HG03439 (cell line): ENCODE data around the gene TXNRD2.
"Not testable (repeated sequence)": the region's sequence is repeated elsewhere in the genome, so short reads cannot be mapped to it uniquely, and the experiment has no call there.

Experiments
- ATAC-seq: cut with Tn5 transposase; IDR thresholded peaks from one replicate; pipeline ENCODE4 v1.9.1; 2021; ENCODE audit warnings: mild to moderate bottlenecking, moderate library complexity; ENCODE audit not compliant: unreplicated experiment

The TXNRD2 gene

GRCh38 chr22:19848298-19849224, 93.1 kb downstream of the TXNRD2 start:
- ATAC-seq: no peak

- no peak for ATAC-seq
Measured at GRCh38 chr22:19847345-19847632, 94.3 kb downstream of the TXNRD2 start.

DNA sequence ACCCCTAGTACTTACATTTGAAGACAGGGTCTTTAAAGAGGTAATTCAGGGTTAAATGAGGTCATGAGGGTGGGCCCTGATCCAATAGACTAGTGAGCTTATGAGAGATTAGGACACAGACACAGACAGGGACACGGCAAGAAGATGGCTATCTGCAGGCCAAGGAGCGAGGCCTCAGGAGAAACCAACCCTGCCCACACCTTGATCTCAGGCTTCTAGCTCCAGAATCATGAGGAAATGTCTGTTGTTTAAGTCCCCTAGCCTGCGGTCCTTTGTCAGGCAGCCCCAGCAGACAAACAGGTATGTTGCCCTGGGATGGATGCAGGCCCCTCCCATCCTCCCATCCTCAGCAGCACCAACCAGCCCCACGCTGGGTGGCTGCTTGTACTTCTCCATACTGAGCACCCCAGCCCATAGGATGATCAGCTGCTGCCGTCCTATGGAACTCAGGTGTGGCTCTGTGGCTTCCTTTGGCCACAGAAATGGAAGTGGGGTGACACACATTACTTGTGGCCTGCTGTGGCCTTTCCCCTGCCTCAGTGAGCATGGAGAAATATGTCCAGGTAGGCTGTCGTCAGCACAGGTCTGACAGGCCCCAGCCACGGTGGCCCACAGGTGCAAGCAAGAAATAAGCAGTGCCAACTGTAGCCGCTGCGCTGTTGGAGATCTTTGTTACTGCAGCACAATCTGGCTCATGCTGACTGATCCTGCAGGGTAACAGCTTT, 94.8 kb downstream of the TXNRD2 start:
- ATAC-seq: no peak

DNA sequence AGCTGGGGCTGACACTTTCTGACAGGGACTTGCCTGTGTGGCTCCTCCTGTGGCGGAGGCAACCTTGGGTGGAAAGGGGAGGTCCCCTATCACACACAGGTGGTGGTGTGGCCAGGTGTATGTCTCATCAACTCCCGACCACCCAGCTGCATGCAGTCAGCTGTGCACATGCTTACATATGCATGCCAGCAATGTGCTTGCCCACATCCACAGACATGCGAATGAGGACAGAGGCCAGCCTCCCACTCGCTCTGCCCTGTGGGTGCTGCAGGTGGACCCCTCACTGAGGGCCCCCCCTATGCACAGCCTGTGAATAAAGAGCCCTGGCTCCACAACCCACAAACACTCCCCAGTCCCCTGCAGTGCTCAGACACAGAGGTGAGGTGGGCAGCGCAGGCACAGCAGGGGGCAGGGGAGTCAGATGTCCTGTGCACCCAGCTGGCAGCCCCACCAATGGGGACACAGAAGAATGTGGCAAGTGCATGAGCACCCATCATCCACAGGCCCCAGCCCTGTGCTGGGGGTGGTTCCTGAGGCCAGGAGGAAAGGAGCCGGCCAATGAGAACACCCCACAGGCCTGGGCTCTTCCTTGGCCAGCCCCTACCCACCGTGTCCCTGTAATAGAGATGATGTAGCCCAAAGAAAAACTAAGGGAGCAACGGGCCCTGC, 96.4 kb downstream of the TXNRD2 start:
- no peak for ATAC-seq

DNA sequence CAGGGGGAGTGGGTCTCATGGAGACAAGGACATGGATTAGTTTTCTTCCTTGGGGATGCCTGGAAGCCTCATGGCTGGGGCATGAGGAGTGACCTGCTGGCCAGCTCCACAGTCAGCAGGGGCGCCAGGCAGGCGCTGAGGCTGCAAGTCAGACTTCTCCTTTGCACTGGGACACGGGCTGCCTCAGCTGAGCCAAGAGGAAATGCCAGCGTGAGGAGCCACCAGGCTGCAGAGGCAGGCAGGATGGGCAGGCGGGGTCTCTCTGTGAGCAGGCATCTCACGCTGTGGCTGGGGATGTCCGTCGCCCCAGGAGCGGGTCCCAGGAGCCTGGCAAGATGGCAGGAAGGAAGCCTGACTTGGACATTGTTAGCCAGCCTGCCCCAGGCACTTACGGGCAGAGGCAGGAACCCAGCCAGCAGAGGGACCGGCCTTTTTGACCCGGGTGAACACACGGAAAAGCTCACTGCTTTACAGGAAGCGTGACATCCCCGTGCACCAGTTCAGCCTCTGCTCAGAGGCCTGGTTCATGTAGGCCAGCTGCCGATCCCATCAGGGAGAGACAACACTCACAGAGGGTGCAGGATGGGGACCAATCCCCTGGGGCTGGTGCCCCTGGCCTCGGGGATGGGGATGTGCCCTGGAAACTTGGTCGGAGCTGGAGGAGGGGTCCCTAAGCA, 97.1 kb downstream of the TXNRD2 start:
- no peak for ATAC-seq

GRCh38 chr22:19843857-19844376, 97.7 kb downstream of the TXNRD2 start:
- ATAC-seq: no peak

GRCh38 chr22:19843107-19843856, 98.3 kb downstream of the TXNRD2 start:
- ATAC-seq: no peak

- ATAC-seq: no peak
Measured at GRCh38 chr22:19842393-19843106, 99.1 kb downstream of the TXNRD2 start.

- no peak for ATAC-seq
Measured at GRCh38 chr22:19841641-19842392, 99.8 kb downstream of the TXNRD2 start.

DNA sequence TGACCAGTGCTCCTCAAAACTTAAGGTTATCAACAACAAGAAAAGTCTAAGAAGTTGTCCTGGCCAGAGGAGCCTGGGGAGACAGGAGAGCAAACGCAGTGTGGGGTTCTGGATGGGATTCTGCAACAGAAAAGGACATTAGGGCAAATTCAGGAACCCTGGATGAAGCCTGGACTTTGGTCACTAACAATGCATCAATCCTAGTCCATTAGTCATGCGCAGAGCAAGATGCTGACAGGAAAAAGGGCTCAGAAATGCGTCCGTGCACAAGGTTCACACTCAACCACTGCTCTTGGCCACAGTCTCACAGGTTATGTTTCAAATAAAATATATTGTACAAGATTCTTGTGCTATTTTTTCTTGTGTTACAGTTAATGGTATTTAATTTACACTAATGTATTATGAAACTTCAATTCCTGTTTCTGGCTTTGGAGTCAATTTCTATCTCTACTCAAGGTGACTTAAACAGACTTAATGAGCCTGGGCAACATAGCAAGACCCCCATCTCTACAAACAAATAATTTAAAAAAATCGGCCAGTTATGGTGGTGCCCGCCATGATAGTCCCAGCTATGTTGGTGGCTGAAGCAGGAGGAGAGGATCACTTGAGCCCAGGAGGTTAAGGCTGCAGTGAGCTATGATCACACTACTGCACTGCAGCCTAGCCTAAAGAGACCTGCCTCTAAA, 100.5 kb downstream of the TXNRD2 start:
- ATAC-seq: no peak

GRCh38 chr22:19840059-19840458, 101.6 kb downstream of the TXNRD2 start:
- no peak for ATAC-seq

- no peak for ATAC-seq
Measured at GRCh38 chr22:19837915-19838314, 103.7 kb downstream of the TXNRD2 start.

DNA sequence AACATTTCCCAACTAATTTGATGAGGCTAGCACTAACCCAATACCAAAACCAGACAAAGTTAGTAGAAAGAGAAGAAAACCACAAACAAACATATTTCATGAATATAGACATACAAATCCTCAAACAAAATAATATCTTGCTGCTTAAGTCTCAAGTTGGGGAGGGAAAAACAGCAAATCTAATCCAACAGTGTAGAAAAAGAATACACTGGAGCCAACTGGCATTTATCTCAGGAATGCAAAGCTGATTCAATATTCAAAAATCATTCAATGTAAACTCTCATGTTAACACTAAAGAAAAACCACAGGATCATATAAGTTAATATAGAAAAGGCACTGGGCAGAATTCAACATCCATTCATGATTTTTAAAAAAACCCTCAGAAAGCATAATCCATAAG, 105.1 kb downstream of the TXNRD2 start:
- no peak for ATAC-seq

- no peak for ATAC-seq
Measured at GRCh38 chr22:19834599-19834998, 107.0 kb downstream of the TXNRD2 start.

GRCh38 chr22:19833327-19833726, 108.3 kb downstream of the TXNRD2 start:
- ATAC-seq: not testable (repeated sequence)

- ATAC-seq: no peak
Measured at GRCh38 chr22:19832476-19833108, 109.0 kb downstream of the TXNRD2 start.

DNA sequence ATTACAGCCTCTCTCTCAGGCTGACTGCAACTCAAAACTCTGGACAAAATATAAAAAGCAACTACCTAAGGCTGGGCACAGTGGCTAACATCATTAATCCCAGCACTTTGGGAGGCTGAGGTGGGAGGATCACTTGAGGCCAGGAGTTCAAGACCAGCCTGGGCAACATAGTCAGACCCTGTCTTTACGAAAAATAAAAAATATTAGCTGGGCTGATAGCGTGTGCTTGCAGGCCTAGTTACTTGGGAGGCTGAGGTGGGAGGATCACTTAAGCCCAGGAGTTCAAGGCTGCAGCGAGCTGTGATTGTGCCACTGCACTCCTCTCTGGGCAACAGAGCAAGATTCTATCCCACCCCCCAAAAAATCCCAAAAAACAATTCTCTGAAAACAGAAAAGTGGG, 109.6 kb downstream of the TXNRD2 start:
- ATAC-seq: not testable (repeated sequence)

- ATAC-seq: no peak
Measured at GRCh38 chr22:19831016-19831415, 110.6 kb downstream of the TXNRD2 start.
